Keratinocyte (primary cell): ENCODE measurements around the gene DHDH. TPM values are rescaled to one million over a fixed set of nuclear protein-coding genes. Genes with fewer than 3 reads are reported as not detected.
A peak's percentile ranks its signal among the peaks of the same experiment; 100 is the strongest.

Experiments
- DNase-seq: peaks from one replicate; pipeline ENCODE4 v3.0.0-alpha.2; 2011; ENCODE audit warnings: low read depth, missing footprints, low spot score
- FAIRE-seq: peaks from 2 replicates; lab custom pipeline; 2011; peaks lifted over from hg19 to GRCh38; lab: Jason Lieb, UNC
- H2AFZ ChIP-seq: 2 replicates; pipeline ENCODE4 v1.6.0; 2012; ENCODE audit warnings: low read length, control low read depth, inconsistent platforms; ENCODE audit not compliant: control insufficient read depth
- H3K27ac ChIP-seq: 2 replicates; pipeline ENCODE4 v1.5.1; 2011; ENCODE audit warnings: low read length; ENCODE audit not compliant: control insufficient read depth, insufficient read depth
- H3K27me3 ChIP-seq: 3 replicates; pipeline ENCODE4 v1.6.0; 2011; ENCODE audit warnings: low read length; ENCODE audit not compliant: control insufficient read depth, insufficient read depth; ENCODE audit errors: extremely low read depth
- H3K36me3 ChIP-seq, 2 experiments: 2 replicates in 1 of 2; 3 replicates in 1 of 2; pipeline ENCODE4 v1.5.1; 2011; ENCODE audit warnings: low read length in 2 of 2, mild to moderate bottlenecking in 1 of 2; ENCODE audit not compliant: control insufficient read depth in 2 of 2, insufficient read depth in 2 of 2; ENCODE audit errors: extremely low read depth in 1 of 2
- H3K4me1 ChIP-seq: 3 replicates; pipeline ENCODE4 v1.5.1; 2011; ENCODE audit warnings: low read length; ENCODE audit not compliant: control insufficient read depth, insufficient read depth; ENCODE audit errors: extremely low read depth
- H3K4me2 ChIP-seq: 3 replicates; pipeline ENCODE4 v1.6.0; 2011; ENCODE audit warnings: low read depth, low read length; ENCODE audit not compliant: control insufficient read depth, insufficient read depth; ENCODE audit errors: extremely low read depth
- H3K4me3 ChIP-seq, 3 experiments: fragments of 200-600 bp in 1 of 3; sonication (generic) in 1 of 3; 2 replicates in 2 of 3; 3 replicates in 1 of 3; pipeline ENCODE4 v1.5.1; 2011 to 2016; ENCODE audit warnings: low read length in 3 of 3, mild to moderate bottlenecking in 3 of 3, control low read depth in 2 of 3, inconsistent platforms in 1 of 3, low read depth in 1 of 3, mixed read lengths in 1 of 3, mixed run types in 1 of 3, moderate library complexity in 1 of 3; ENCODE audit not compliant: control insufficient read depth in 2 of 3, insufficient read depth in 2 of 3; ENCODE audit errors: extremely low read depth in 1 of 3
- H3K79me2 ChIP-seq: 2 replicates; pipeline ENCODE4 v1.6.0; 2012; ENCODE audit warnings: low read length; ENCODE audit not compliant: control insufficient read depth, insufficient read depth
- H3K9ac ChIP-seq: 3 replicates; pipeline ENCODE4 v1.6.0; 2011; ENCODE audit warnings: low read length; ENCODE audit not compliant: control insufficient read depth, insufficient read depth; ENCODE audit errors: extremely low read depth
- H3K9me1 ChIP-seq: 3 replicates; pipeline ENCODE4 v1.6.0; 2011; ENCODE audit warnings: low read length; ENCODE audit not compliant: control insufficient read depth, insufficient read depth; ENCODE audit errors: extremely low read depth
- H3K9me3 ChIP-seq: 2 replicates; pipeline ENCODE4 v1.5.1; 2012; ENCODE audit warnings: low read depth, low read length; ENCODE audit not compliant: control insufficient read depth
- H4K20me1 ChIP-seq: 3 replicates; pipeline ENCODE4 v1.6.0; 2011; ENCODE audit warnings: low read length; ENCODE audit not compliant: control insufficient read depth, insufficient read depth; ENCODE audit errors: extremely low read depth
- CTCF ChIP-seq, 3 experiments: IDR thresholded peaks in 1 of 3; conservative IDR thresholded peaks in 1 of 3; optimal IDR thresholded peaks in 1 of 3; 2 replicates in 2 of 3; 3 replicates in 1 of 3; pipeline versions ENCODE3 to v1.5.1; 2011; ENCODE audit warnings: low read length in 3 of 3, mild to moderate bottlenecking in 3 of 3, moderate library complexity in 2 of 3, control low read depth in 1 of 3, inconsistent platforms in 1 of 3; ENCODE audit not compliant: insufficient read depth in 2 of 3; ENCODE audit errors: extremely low read depth in 1 of 3
- EZH2 ChIP-seq: IDR thresholded peaks from one replicate; pipeline ENCODE4 v1.6.1; 2012; ENCODE audit warnings: inconsistent platforms, mild to moderate bottlenecking, low read length, moderate library complexity
- dilution Hi-C: fragments of 300-500 bp; cut with MboI; formaldehyde crosslinking; loops from one replicate; pipeline ENCODE4 v1.7.0; 2020; ENCODE audit warnings: low sequenced_read_pairs; ENCODE audit not compliant: extremely low pct_ligation_motif_present
- polyA plus RNA-seq, 5 experiments: library from polyadenylated mRNA; depleted of rRNA in 3 of 5; stranded (reverse) in 3 of 5; stranded (forward) in 1 of 5; unstranded in 1 of 5; fragments of >200 nt; gene quantifications; 1 replicate in 1 of 5; 2 replicates in 3 of 5; 3 replicates in 1 of 5; pipeline versions ENCODE4 v1.2.1 to v1.2.3, GENCODE V29; 2011 to 2012; ENCODE audit warnings: missing spikeins in 2 of 5, low read depth in 1 of 5, low replicate concordance in 1 of 5

Gene DHDH
- polyA plus RNA-seq, 1 donor (not counting 4 experiments of a cell fraction or from before 2014, with no cell fraction given), result 0.45 TPM

- no peaks in the 10 kb centered on the region for H3K9me3 ChIP-seq
- H3K4me1 ChIP-seq, result peaks cover 15% of the 10 kb centered on the region
- peaks cover 68% of the 10 kb centered on the region for H3K79me2 ChIP-seq
- DNase-seq (no peak), FAIRE-seq (peak; percentile 80)
- peak overlapping the region; percentile 88 for H3K4me2 ChIP-seq
- no peak for TF ChIP-seq CTCF (optimal IDR thresholded peaks at IDR 0.05 in 1 of 3, IDR thresholded peaks at IDR 0.05 in 1 of 3, conservative IDR thresholded peaks at IDR 0.05 in 1 of 3; ENCODE audit: extremely low read depth in 1 of 3, insufficient read depth in 2 of 3, low read length in 3 of 3)
- TF ChIP-seq EZH2, result no peak
- peaks cover 25 to 28% of the 10 kb centered on the region in 2 experiments for H3K36me3 ChIP-seq
- H3K27ac ChIP-seq, result peak overlapping the region; percentile 92
- no peak overlapping the region for H2AFZ ChIP-seq
- H3K9ac ChIP-seq, result peak overlapping the region; percentile 95
- dilution Hi-C loops, result no loop called here
- H4K20me1 ChIP-seq, result no peaks in the 10 kb centered on the region
- peaks cover 3% of the 10 kb centered on the region for H3K9me1 ChIP-seq
- H3K27me3 ChIP-seq, result no peaks in the 10 kb centered on the region
- peak overlapping the region; percentile 76 to 98 (median 95) for H3K4me3 ChIP-seq
Measured at GRCh38 chr19:48991873-48992580, 58.5 kb downstream of the DHDH start.

- Histone ChIP-seq H4K20me1 (no peaks in the 10 kb centered on the region), H3K27ac (peak overlapping the region; percentile 92), H3K4me3 (peak overlapping the region; percentile 76 to 98 (median 95)), H3K4me2 (peak overlapping the region; percentile 88), H2AFZ (peak overlapping the region; percentile 53), H3K36me3 (peaks cover 23 to 24% of the 10 kb centered on the region in 2 experiments), H3K4me1 (peaks cover 15% of the 10 kb centered on the region), H3K27me3 (no peaks in the 10 kb centered on the region), H3K79me2 (peaks cover 72% of the 10 kb centered on the region), H3K9ac (peak overlapping the region; percentile 95), H3K9me1 (peaks cover 3% of the 10 kb centered on the region), H3K9me3 (no peaks in the 10 kb centered on the region)
- dilution Hi-C loops, result no loop called here
- TF ChIP-seq CTCF (optimal IDR thresholded peaks at IDR 0.05 in 1 of 3, IDR thresholded peaks at IDR 0.05 in 1 of 3, conservative IDR thresholded peaks at IDR 0.05 in 1 of 3; ENCODE audit: extremely low read depth in 1 of 3, insufficient read depth in 2 of 3, low read length in 3 of 3) (no peak), EZH2 (no peak)
- no peak for DNase-seq
- no peak for FAIRE-seq
Measured at GRCh38 chr19:48992581-48993174, 59.2 kb downstream of the DHDH start.
